Vagina (tissue), 2 donors: ENCODE measurements around the gene RAB32. TPM values are rescaled to one million over a fixed set of nuclear protein-coding genes. Genes with fewer than 3 reads are reported as not detected.
A peak's percentile ranks its signal among the peaks of the same experiment; 100 is the strongest.

Experiments used
- DNase-seq, 2 donors: peaks; one replicate each; pipeline ENCODE4 v3.0.0-alpha.2; 2017; ENCODE audit errors: extremely low spot score in 2 of 2
- H3K27ac ChIP-seq: fragments of 200-600 bp; sonication (generic); one replicate; pipeline ENCODE4 v1.5.1; 2019
- H3K27me3 ChIP-seq: fragments of 200-600 bp; sonication (generic); one replicate; pipeline ENCODE4 v1.5.1; 2019
- H3K36me3 ChIP-seq, 2 donors: fragments of 200-600 bp; sonication (generic); one replicate each; pipeline ENCODE4 v1.5.1; 2017 to 2019
- H3K4me1 ChIP-seq: fragments of 200-600 bp; sonication (generic); one replicate; pipeline ENCODE4 v1.5.1; 2019
- H3K4me3 ChIP-seq, 2 donors: fragments of 200-600 bp; sonication (generic); 1 replicate in 1 of 2; 2 replicates in 1 of 2; pipeline ENCODE4 v1.5.1; 2016 to 2019
- H3K9me3 ChIP-seq: fragments of 200-600 bp; sonication (generic); one replicate; pipeline ENCODE4 v1.5.1; 2019
- CTCF ChIP-seq, 3 experiments: fragments of 450-650 bp in 2 of 3; fragments of 200-600 bp in 1 of 3; sonication (generic) in 1 of 3; IDR thresholded peaks; one replicate each; pipeline ENCODE4 v1.5.1; 2017 to 2019; ENCODE audit warnings: antibody characterized with exemption in 3 of 3, mild to moderate bottlenecking in 2 of 3, moderate library complexity in 2 of 3
- POLR2A ChIP-seq, 2 donors: fragments of 450-650 bp; IDR thresholded peaks; one replicate each; pipeline ENCODE4 v1.6.1; 2017; ENCODE audit warnings: antibody characterized with exemption in 2 of 2, mild to moderate bottlenecking in 2 of 2, moderate library complexity in 2 of 2
- POLR2AphosphoS5 ChIP-seq, 2 donors: sonication (generic); formaldehyde crosslinking; IDR thresholded peaks; one replicate each; pipeline ENCODE4 v1.9.0; 2017; ENCODE audit warnings: antibody characterized with exemption in 2 of 2, mild to moderate bottlenecking in 2 of 2, low read depth in 1 of 2; ENCODE audit not compliant: insufficient read depth in 1 of 2
- intact Hi-C: fragments of 100-400 bp; cut with DNase I; formaldehyde crosslinking; loops from one replicate; pipeline ENCODE4 v1.15.1; 2023
- total RNA-seq: library from RNA; depleted of rRNA; stranded (reverse); fragments of >200 nt; gene quantifications from one replicate; pipeline ENCODE4 v1.2.3, GENCODE V29; 2016

RAB32 gene
- total RNA-seq, 1 donor from 2014 or later, result 26.8 TPM

- TF ChIP-seq CTCF (IDR thresholded peaks at IDR 0.05) (no peak), POLR2A (IDR thresholded peaks at IDR 0.05) (no peak), POLR2AphosphoS5 (IDR thresholded peaks at IDR 0.05; ENCODE audit: insufficient read depth in 1 of 2, low read depth in 1 of 2) (no peak)
Measured at GRCh38 chr6:146592451-146592850, 48.8 kb downstream of the RAB32 start.

GRCh38 chr6:146593986-146594385 is 50.4 kb downstream of the RAB32 start:
- H3K9me3 ChIP-seq, result no peaks in the 10 kb centered on the region
- intact Hi-C loops, result no loop called here
- no peak overlapping the region for H3K27ac ChIP-seq
- no peaks in the 10 kb centered on the region for H3K27me3 ChIP-seq
- no peak overlapping the region for H3K4me3 ChIP-seq
- H3K36me3 ChIP-seq, result no peaks in the 10 kb centered on the region
- H3K4me1 ChIP-seq, result peaks cover 2% of the 10 kb centered on the region
- no peak for TF ChIP-seq POLR2A (IDR thresholded peaks at IDR 0.05)
- TF ChIP-seq POLR2AphosphoS5 (IDR thresholded peaks at IDR 0.05; ENCODE audit: insufficient read depth in 1 of 2, low read depth in 1 of 2), result no peak
- TF ChIP-seq CTCF (IDR thresholded peaks at IDR 0.05), result no peak
- no peak for DNase-seq

More at GRCh38 chr6:146592451-146592850, 48.8 kb downstream of the RAB32 start:
- Histone ChIP-seq H3K4me1 (no peaks in the 10 kb centered on the region), H3K4me3 (no peak overlapping the region), H3K27ac (no peak overlapping the region), H3K36me3 (no peaks in the 10 kb centered on the region), H3K9me3 (no peaks in the 10 kb centered on the region), H3K27me3 (no peaks in the 10 kb centered on the region)
- no peak for DNase-seq
- intact Hi-C loops, result no loop called here

GRCh38 chr6:146594495-146594894 is 50.9 kb downstream of the RAB32 start:
- Histone ChIP-seq H3K4me1 (peaks cover 4% of the 10 kb centered on the region), H3K4me3 (no peak overlapping the region), H3K27me3 (no peaks in the 10 kb centered on the region), H3K36me3 (no peaks in the 10 kb centered on the region), H3K27ac (no peak overlapping the region), H3K9me3 (no peaks in the 10 kb centered on the region)
- TF ChIP-seq POLR2A (IDR thresholded peaks at IDR 0.05) (no peak), CTCF (IDR thresholded peaks at IDR 0.05) (no peak), POLR2AphosphoS5 (IDR thresholded peaks at IDR 0.05; ENCODE audit: insufficient read depth in 1 of 2, low read depth in 1 of 2) (no peak)
- no peak for DNase-seq
- intact Hi-C loops, result no loop called here

GRCh38 chr6:146595972-146596731 is 52.5 kb downstream of the RAB32 start:
- Histone ChIP-seq H3K9me3 (no peaks in the 10 kb centered on the region), H3K36me3 (no peaks in the 10 kb centered on the region), H3K4me1 (peaks cover 4% of the 10 kb centered on the region), H3K4me3 (no peak overlapping the region), H3K27ac (no peak overlapping the region), H3K27me3 (no peaks in the 10 kb centered on the region)
- intact Hi-C loops, result no loop called here
- no peak for TF ChIP-seq POLR2AphosphoS5 (IDR thresholded peaks at IDR 0.05; ENCODE audit: insufficient read depth in 1 of 2, low read depth in 1 of 2)
- no peak for TF ChIP-seq POLR2A (IDR thresholded peaks at IDR 0.05)
- no peak for TF ChIP-seq CTCF (IDR thresholded peaks at IDR 0.05)
- DNase-seq, result no peak

GRCh38 chr6:146598772-146599405 is 55.3 kb downstream of the RAB32 start, which contains the start of gene ADGB:
ADGB (plus strand) TSS chr6:146598972; CDS start chr6:146599041, 69 bp downstream.
- H3K4me1 ChIP-seq, result peaks cover 4% of the 10 kb centered on the region
- no peak for TF ChIP-seq POLR2AphosphoS5 (IDR thresholded peaks at IDR 0.05; ENCODE audit: insufficient read depth in 1 of 2, low read depth in 1 of 2)
- no peak for TF ChIP-seq CTCF (IDR thresholded peaks at IDR 0.05)
- no peak for TF ChIP-seq POLR2A (IDR thresholded peaks at IDR 0.05)
- H3K27me3 ChIP-seq, result no peaks in the 10 kb centered on the region
- H3K36me3 ChIP-seq, result no peaks in the 10 kb centered on the region
- H3K9me3 ChIP-seq, result no peaks in the 10 kb centered on the region
- intact Hi-C loops, result no loop called here
- DNase-seq, result no peak
- H3K4me3 ChIP-seq, result peak within 1 kb of the TSS; percentile 29
- H3K27ac ChIP-seq, result no peak within 1 kb of the TSS
